Measurements from ENCODE around the gene SLC22A1. TPM values are rescaled to one million over a fixed set of nuclear protein-coding genes. Genes with fewer than 3 reads are reported as not detected.

SLC22A1 gene
- total and polyA plus RNA-seq, 10 of the 15 experiments (the other 5 are each of a cell fraction or from before 2014, with no cell fraction given), result 0.09 to 0.28 (median 0.15) TPM; not detected in 3

DNA sequence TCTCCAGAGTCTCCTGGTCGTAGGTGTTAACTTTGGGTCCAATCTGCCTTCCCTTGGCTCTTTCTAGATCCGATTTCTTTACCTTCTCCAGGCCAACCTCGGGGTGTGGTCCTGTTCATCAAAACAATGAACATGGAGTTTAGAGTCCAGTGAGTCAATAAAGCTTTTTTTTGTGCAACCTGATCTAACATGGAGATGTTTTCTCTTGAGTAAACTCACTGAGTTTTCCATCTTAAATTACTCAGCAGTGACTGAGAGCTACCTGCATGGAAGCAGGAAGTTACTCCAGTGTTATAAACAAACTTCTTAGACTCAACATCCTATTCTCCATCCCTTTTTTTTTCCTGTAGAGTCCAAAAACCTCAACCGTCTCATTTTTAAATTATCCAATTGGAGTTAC is 14.9 kb upstream of the SLC22A1 start (continued):
- TF ChIP-seq ZBTB33 (IDR thresholded peaks at IDR 0.05), result no peak
- no peak for TF ChIP-seq KAT2A (conservative IDR thresholded peaks at IDR 0.05; ENCODE audit: control insufficient read depth, low read depth, low read length)
- no peak for TF ChIP-seq EZH2 (IDR thresholded peaks at IDR 0.05; ENCODE audit: borderline replicate concordance, control insufficient read depth, low read depth, low read length)
- no peak for TF ChIP-seq ZBED1 (IDR thresholded peaks at IDR 0.05; ENCODE audit: borderline replicate concordance)
- no peak for TF ChIP-seq RAD51 (IDR thresholded peaks at IDR 0.05)

- ChIA-PET CTCF (no interaction called here), RAD21 (ENCODE audit: unreplicated experiment) (no interaction called here), POLR2A (no interaction called here), SMC1A (ENCODE audit: uncharacterized antibody, unreplicated experiment) (no interaction called here)
- H3K4me3 ChIP-seq, result no peak overlapping the region
- ATAC-seq, result no peak
- peaks cover 10 to 15% of the 10 kb centered on the region in 2 experiments for H3K36me3 ChIP-seq (ENCODE audit: control insufficient read depth in 2 of 2, insufficient read depth in 2 of 2, low read length in 1 of 2)
- no peaks in the 10 kb centered on the region for H4K20me1 ChIP-seq (ENCODE audit: control insufficient read depth, insufficient read depth)
- no TSS peak for BruUV-seq (replicated peaks)
- H3K27ac ChIP-seq (ENCODE audit: control insufficient read depth, insufficient read depth), result no peak overlapping the region
- H3K4me1 ChIP-seq (ENCODE audit: control insufficient read depth, insufficient read depth, low read length), result no peaks in the 10 kb centered on the region
- DNase-seq (ENCODE audit: low read depth, low spot score), result no peak
- H3K79me2 ChIP-seq (ENCODE audit: control insufficient read depth, insufficient read depth, low read length), result no peaks in the 10 kb centered on the region
- no peak overlapping the region for H2AFZ ChIP-seq (ENCODE audit: control insufficient read depth, low read depth, low read length)
- 90% methylated on average over 5 of the region's 5 CpGs for WGBS (ENCODE audit: insufficient coverage, insufficient replicate concordance, low lambda C conversion rate, missing lambda C conversion rate)
- in situ Hi-C loops (cut with MboI) (no loop called here), intact Hi-C loops (cut with micrococcal nuclease; ENCODE audit: unreplicated experiment) (loop anchor here (10.0 kb wide), 1 partner anchor 413 kb away; the partner anchor contains the start of gene SOD2)
- no peaks in the 10 kb centered on the region for H3K9me3 ChIP-seq (replicated peaks; ENCODE audit: control insufficient read depth, insufficient read depth, low read length)
- no peaks in the 10 kb centered on the region for H3K27me3 ChIP-seq (replicated peaks in 1 of 2; ENCODE audit: control insufficient read depth in 2 of 2, insufficient read depth in 2 of 2, low read length in 1 of 2)
- H3K4me2 ChIP-seq (ENCODE audit: control insufficient read depth, insufficient read depth), result no peak overlapping the region
- no peak overlapping the region for H3K9ac ChIP-seq (ENCODE audit: control insufficient read depth, insufficient read depth, low read length)
- no peak for FAIRE-seq
- TF ChIP-seq RCOR1 (conservative IDR thresholded peaks at IDR 0.05; ENCODE audit: low read depth, low read length) (no peak), JUND (IDR thresholded peaks at IDR 0.05; ENCODE audit: low read depth, low read length) (no peak), ETV6 (conservative IDR thresholded peaks at IDR 0.05 in 1 of 2, IDR thresholded peaks at IDR 0.05 in 1 of 2; ENCODE audit: borderline replicate concordance in 1 of 2, low read depth in 1 of 2) (no peak), EED (IDR thresholded peaks at IDR 0.05; ENCODE audit: low read depth) (no peak), PRDM15 (CRISPR knock-in tag; IDR thresholded peaks at IDR 0.05) (no peak), ZZZ3 (IDR thresholded peaks at IDR 0.05; ENCODE audit: control insufficient read depth, insufficient read length, low read depth) (no peak), MYB (IDR thresholded peaks at IDR 0.05; ENCODE audit: borderline replicate concordance, low read depth, low read length) (no peak), EGR1 (IDR thresholded peaks at IDR 0.05; ENCODE audit: borderline replicate concordance in 1 of 2, low read depth in 2 of 2, low read length in 2 of 2) (no peak), NFXL1 (IDR thresholded peaks at IDR 0.05; ENCODE audit: borderline replicate concordance) (no peak), GATAD2B (conservative IDR thresholded peaks at IDR 0.05; ENCODE audit: low read depth) (no peak), SPI1 (IDR thresholded peaks at IDR 0.05; ENCODE audit: borderline replicate concordance, insufficient read depth, low read depth, low read length) (no peak), E2F4 (IDR thresholded peaks at IDR 0.05; ENCODE audit: low read depth, low read length) (no peak)
Measured at GRCh38 chr6:160108077-160108476, 13.5 kb upstream of the SLC22A1 start.

Measured in GM12878 (cell line).